Ishikawa (cell line): ENCODE results near the gene GJA10.
A peak's percentile ranks its signal among the peaks of the same experiment; 100 is the strongest.

ENCODE experiments used
- CEBPB ChIP-seq: IDR thresholded peaks from 2 replicates; pipeline ENCODE4 v1.6.1; 2012
- CREB1 ChIP-seq: IDR thresholded peaks from 2 replicates; pipeline ENCODE4 v1.6.1; 2012; ENCODE audit warnings: low read depth
- EGR1 ChIP-seq: IDR thresholded peaks from 2 replicates; pipeline ENCODE4 v1.6.1; 2012
- EP300 ChIP-seq: IDR thresholded peaks from 2 replicates; pipeline ENCODE4 v1.6.1; 2012; ENCODE audit warnings: borderline replicate concordance
- FOXM1 ChIP-seq: IDR thresholded peaks from 2 replicates; pipeline ENCODE4 v1.6.1; 2012; ENCODE audit warnings: low read depth, borderline replicate concordance
- NFIC ChIP-seq: IDR thresholded peaks from 2 replicates; pipeline ENCODE4 v1.6.1; 2012
- RAD21 ChIP-seq: IDR thresholded peaks from 2 replicates; pipeline ENCODE4 v1.6.1; 2012; ENCODE audit warnings: low read depth
- REST ChIP-seq: IDR thresholded peaks from 2 replicates; pipeline ENCODE4 v1.6.1; 2012; ENCODE audit warnings: low read depth, mild to moderate bottlenecking
- TAF1 ChIP-seq: IDR thresholded peaks from 2 replicates; pipeline ENCODE4 v1.6.1; 2012; ENCODE audit warnings: low read depth, mild to moderate bottlenecking
- TCF12 ChIP-seq: IDR thresholded peaks from 2 replicates; pipeline ENCODE4 v1.6.1; 2012; ENCODE audit warnings: low read depth
- TEAD4 ChIP-seq: IDR thresholded peaks from 2 replicates; pipeline ENCODE4 v1.6.1; 2012
- USF1 ChIP-seq: IDR thresholded peaks from 2 replicates; pipeline ENCODE4 v1.6.1; 2012
- YY1 ChIP-seq: IDR thresholded peaks from 2 replicates; pipeline ENCODE4 v1.6.1; 2012; ENCODE audit warnings: low read depth
- ZBTB7A ChIP-seq: IDR thresholded peaks from 2 replicates; pipeline ENCODE4 v1.6.1; 2012; ENCODE audit warnings: low read depth
- TF ChIP-seq, protein P1 (sequence below): IDR thresholded peaks from 2 replicates; pipeline ENCODE4 v1.6.1; 2012

Gene GJA10

DNA sequence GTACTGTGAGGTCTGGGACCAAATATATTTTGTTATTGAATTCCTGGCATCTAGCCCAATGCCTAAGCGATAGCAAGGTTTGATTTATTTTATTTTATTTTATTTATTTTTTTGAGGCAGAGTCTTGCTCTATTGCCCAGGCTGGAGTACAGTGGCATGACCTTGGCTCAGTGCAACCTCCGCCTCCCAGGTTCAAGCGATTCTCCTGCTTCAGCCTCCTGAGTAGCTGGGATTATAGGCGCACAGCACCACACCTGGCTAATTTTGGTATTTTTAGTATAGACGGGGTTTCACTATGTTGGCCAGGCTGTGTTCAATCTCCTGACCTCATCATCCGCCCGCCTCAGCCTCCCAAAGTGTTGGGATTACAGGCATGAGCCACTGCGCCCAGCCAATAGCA lies 1.7 kb upstream of the GJA10 start:
- TF ChIP-seq RAD21: peak; percentile 18; the same call in 1 of the 2 replicates

DNA sequence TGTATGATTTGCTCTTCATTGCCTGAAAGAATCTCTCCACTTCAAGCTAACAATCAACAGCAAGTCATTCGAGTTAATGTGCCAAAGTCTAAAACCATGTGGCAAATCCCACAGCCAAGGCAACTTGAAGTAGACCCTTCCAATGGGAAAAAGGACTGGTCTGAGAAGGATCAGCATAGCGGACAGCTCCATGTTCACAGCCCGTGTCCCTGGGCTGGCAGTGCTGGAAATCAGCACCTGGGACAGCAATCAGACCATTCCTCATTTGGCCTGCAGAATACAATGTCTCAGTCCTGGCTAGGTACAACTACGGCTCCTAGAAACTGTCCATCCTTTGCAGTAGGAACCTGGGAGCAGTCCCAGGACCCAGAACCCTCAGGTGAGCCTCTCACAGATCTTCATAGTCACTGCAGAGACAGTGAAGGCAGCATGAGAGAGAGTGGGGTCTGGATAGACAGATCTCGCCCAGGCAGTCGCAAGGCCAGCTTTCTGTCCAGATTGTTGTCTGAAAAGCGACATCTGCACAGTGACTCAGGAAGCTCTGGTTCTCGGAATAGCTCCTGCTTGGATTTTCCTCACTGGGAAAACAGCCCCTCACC lies 1.1 kb downstream of the GJA10 start:
- TF ChIP-seq TCF12 (no peak), YY1 (no peak), EGR1 (no peak), TAF1 (no peak), EP300 (no peak), CREB1 (no peak), NFIC (no peak), REST (peak; percentile 98), TEAD4 (peak; percentile 62; the same call in 1 of the 2 replicates), USF1 (no peak), FOXM1 (no peak), CEBPB (no peak), ZBTB7A (no peak), RAD21 (no peak)
- TF ChIP-seq, protein P1, sequence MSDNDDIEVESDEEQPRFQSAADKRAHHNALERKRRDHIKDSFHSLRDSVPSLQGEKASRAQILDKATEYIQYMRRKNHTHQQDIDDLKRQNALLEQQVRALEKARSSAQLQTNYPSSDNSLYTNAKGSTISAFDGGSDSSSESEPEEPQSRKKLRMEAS: 0 out of 2 replicates have a peak, but pooled peaks have one; percentile 48

GRCh38 chr6:89910902-89911240 lies 16.6 kb downstream of the GJA10 start:
- no peak for TF ChIP-seq TCF12
- TF ChIP-seq USF1: no peak
- no peak for TF ChIP-seq EP300
- TF ChIP-seq CREB1: no peak
- TF ChIP-seq RAD21: no peak
- TF ChIP-seq NFIC: no peak

GRCh38 chr6:89916136-89916920 lies 22.1 kb downstream of the GJA10 start:
- TF ChIP-seq FOXM1 (no peak), ZBTB7A (no peak), RAD21 (no peak), REST (no peak), CREB1 (no peak), EGR1 (no peak), USF1 (no peak), TAF1 (no peak), EP300 (no peak), NFIC (no peak), CEBPB (no peak), TEAD4 (no peak), YY1 (no peak), TCF12 (no peak)
- TF ChIP-seq, protein P1: no peak

DNA sequence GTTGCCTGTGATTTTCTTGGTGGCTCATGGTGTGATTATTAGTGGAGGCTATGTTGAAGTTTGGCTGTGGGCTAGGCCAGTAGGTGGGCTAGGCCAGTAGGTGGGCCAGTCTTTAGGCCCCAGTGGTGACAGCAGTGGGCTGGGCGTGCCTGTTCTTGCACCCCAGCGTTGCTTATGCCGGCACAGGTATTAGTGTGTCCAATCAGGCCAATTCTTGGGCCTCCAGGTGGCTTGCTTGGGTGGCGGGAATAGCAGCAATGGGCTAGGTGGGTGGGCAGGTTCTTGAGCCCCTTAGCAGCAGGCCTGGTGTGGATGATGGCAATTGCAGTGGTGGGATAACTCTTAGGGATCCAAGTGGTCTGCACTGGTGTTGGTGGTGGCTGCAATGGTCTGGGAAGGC lies 22.9 kb downstream of the GJA10 start:
- TF ChIP-seq YY1 (no peak), EGR1 (no peak), CREB1 (no peak), ZBTB7A (no peak), REST (no peak), RAD21 (no peak), TAF1 (no peak), CEBPB (no peak), NFIC (no peak), EP300 (no peak), TCF12 (no peak), FOXM1 (no peak), USF1 (no peak)
- TF ChIP-seq, protein P1: no peak
